ENCODE data around the gene EID3.

Gene EID3

GRCh38 chr12:104351057-104351983, 47.8 kb downstream of the EID3 start:
- Histone ChIP-seq H3K36me3 (ENCODE audit: low read length) (peaks cover 23% of the 10 kb centered on the region; the same call in 1 of the 2 replicates), H3F3A (ENCODE audit: insufficient read depth) (no peaks in the 10 kb centered on the region), H4K20me1 (ENCODE audit: low read depth, low read length) (no peaks in the 10 kb centered on the region; the same call in 1 of the 2 replicates), H3K79me2 (ENCODE audit: insufficient read depth, low read length) (no peaks in the 10 kb centered on the region), H3K4me3 (ENCODE audit: insufficient read depth, low read length, poor library complexity, severe bottlenecking) (no peak overlapping the region), H3K27ac (ENCODE audit: low read depth, low read length) (no peak overlapping the region), H3K4me2 (ENCODE audit: low read depth, low read length, poor library complexity, severe bottlenecking) (no peak overlapping the region), H3K9me3 (ENCODE audit: insufficient read depth, low read length) (no peaks in the 10 kb centered on the region), H2AFZ (ENCODE audit: low read depth, low read length, severe bottlenecking) (no peak overlapping the region), H3K27me3 (ENCODE audit: low read length) (no peaks in the 10 kb centered on the region), H3K9me2 (replicated peaks; ENCODE audit: insufficient read depth, low read length) (no peaks in the 10 kb centered on the region), H3K9ac (ENCODE audit: low read length) (no peak overlapping the region)
- TF ChIP-seq CTCF (IDR thresholded peaks at IDR 0.05; ENCODE audit: insufficient read depth, low read length, poor library complexity, severe bottlenecking), result no peak

- Histone ChIP-seq H3K27me3 (ENCODE audit: low read length) (no peaks in the 10 kb centered on the region), H2AFZ (ENCODE audit: low read depth, low read length, severe bottlenecking) (no peak overlapping the region), H3K9ac (ENCODE audit: low read length) (no peak overlapping the region), H3K36me3 (ENCODE audit: low read length) (peaks cover 23% of the 10 kb centered on the region; the same call in 1 of the 2 replicates), H3K27ac (ENCODE audit: low read depth, low read length) (no peak overlapping the region), H3K9me2 (replicated peaks; ENCODE audit: insufficient read depth, low read length) (no peaks in the 10 kb centered on the region), H3K79me2 (ENCODE audit: insufficient read depth, low read length) (no peaks in the 10 kb centered on the region), H3K9me3 (ENCODE audit: insufficient read depth, low read length) (no peaks in the 10 kb centered on the region), H3K4me2 (ENCODE audit: low read depth, low read length, poor library complexity, severe bottlenecking) (no peak overlapping the region), H3F3A (ENCODE audit: insufficient read depth) (no peaks in the 10 kb centered on the region), H3K4me3 (ENCODE audit: insufficient read depth, low read length, poor library complexity, severe bottlenecking) (no peak overlapping the region), H4K20me1 (ENCODE audit: low read depth, low read length) (no peaks in the 10 kb centered on the region; the same call in 1 of the 2 replicates)
- TF ChIP-seq EZH2phosphoT487 (conservative IDR thresholded peaks at IDR 0.05; ENCODE audit: low read length) (no peak), CTCF (IDR thresholded peaks at IDR 0.05; ENCODE audit: insufficient read depth, low read length, poor library complexity, severe bottlenecking) (no peak)
These were observed 48.7 kb downstream of the EID3 start for GRCh38 chr12:104352106-104352713.

- no peak overlapping the region for H3K4me3 ChIP-seq (ENCODE audit: insufficient read depth, low read length, poor library complexity, severe bottlenecking)
- no peaks in the 10 kb centered on the region for H4K20me1 ChIP-seq (ENCODE audit: low read depth, low read length)
- H3K27ac ChIP-seq (ENCODE audit: low read depth, low read length), result no peak overlapping the region
- no peaks in the 10 kb centered on the region for H3K9me3 ChIP-seq (ENCODE audit: insufficient read depth, low read length)
- H3F3A ChIP-seq (ENCODE audit: insufficient read depth), result no peaks in the 10 kb centered on the region
- no peak overlapping the region for H2AFZ ChIP-seq (ENCODE audit: low read depth, low read length, severe bottlenecking)
- no peak overlapping the region for H3K9ac ChIP-seq (ENCODE audit: low read length)
- peaks cover 21% of the 10 kb centered on the region; the same call in 1 of the 2 replicates for H3K36me3 ChIP-seq (ENCODE audit: low read length)
- TF ChIP-seq EZH2phosphoT487 (conservative IDR thresholded peaks at IDR 0.05; ENCODE audit: low read length), result no peak
- TF ChIP-seq CTCF (IDR thresholded peaks at IDR 0.05; ENCODE audit: insufficient read depth, low read length, poor library complexity, severe bottlenecking), result no peak
- no peaks in the 10 kb centered on the region for H3K27me3 ChIP-seq (ENCODE audit: low read length)
- no peaks in the 10 kb centered on the region for H3K9me2 ChIP-seq (replicated peaks; ENCODE audit: insufficient read depth, low read length)
- no peak overlapping the region for H3K4me2 ChIP-seq (ENCODE audit: low read depth, low read length, poor library complexity, severe bottlenecking)
- no peaks in the 10 kb centered on the region for H3K79me2 ChIP-seq (ENCODE audit: insufficient read depth, low read length)
These were observed 49.8 kb downstream of the EID3 start for GRCh38 chr12:104353012-104353981.
